LNCAP (cell line): ENCODE data around the gene SLC25A25.

Experiments
- CTCF ChIP-seq: fragments of 450-650 bp; IDR thresholded peaks from 2 replicates; pipeline ENCODE4 v1.5.1; 2017; ENCODE audit warnings: mild to moderate bottlenecking

SLC25A25 gene

GRCh38 chr9:128073253-128073886, 5.3 kb downstream of the SLC25A25 start:
- no peak for TF ChIP-seq CTCF

GRCh38 chr9:128077847-128078503, 9.9 kb downstream of the SLC25A25 start:
- no peak for TF ChIP-seq CTCF

- TF ChIP-seq CTCF = no peak
Observed at GRCh38 chr9:128078504-128079434, 10.7 kb downstream of the SLC25A25 start.

- TF ChIP-seq CTCF = no peak
Observed at GRCh38 chr9:128080206-128080605, 12.2 kb downstream of the SLC25A25 start.

- TF ChIP-seq CTCF = no peak
Observed at GRCh38 chr9:128081056-128081455, 13.0 kb downstream of the SLC25A25 start.

- TF ChIP-seq CTCF = no peak
Observed at GRCh38 chr9:128082151-128082550, 14.1 kb downstream of the SLC25A25 start.

GRCh38 chr9:128084746-128085145, 16.7 kb downstream of the SLC25A25 start:
- no peak for TF ChIP-seq CTCF
